GM18870 (cell line): Measurements from ENCODE around the gene SLC41A3.

Experiments
- ATAC-seq: cut with Tn5 transposase; IDR thresholded peaks from one replicate; pipeline ENCODE4 v1.9.1; 2021; ENCODE audit warnings: moderate library complexity; ENCODE audit not compliant: unreplicated experiment

Gene SLC41A3

GRCh38 chr3:126083913-126084767 lies at the start of gene SLC41A3:
TSS of gene SLC41A3 (minus strand) at chr3:126084124. CDS start at chr3:126068219, 15,905 bp downstream.
- peak; percentile 67 for ATAC-seq

- no peak for ATAC-seq
Observed at GRCh38 chr3:126133606-126134005, 49.7 kb upstream of the SLC41A3 start.

GRCh38 chr3:126132751-126133511 lies 49.0 kb upstream of the SLC41A3 start:
- ATAC-seq: no peak

GRCh38 chr3:126131881-126132750 lies 48.2 kb upstream of the SLC41A3 start:
- ATAC-seq: no peak

GRCh38 chr3:126130981-126131745 lies 47.2 kb upstream of the SLC41A3 start:
- no peak for ATAC-seq

GRCh38 chr3:126130081-126130855 lies 46.3 kb upstream of the SLC41A3 start:
- no peak for ATAC-seq

- ATAC-seq: no peak
Observed at GRCh38 chr3:126129398-126129891, 45.5 kb upstream of the SLC41A3 start.

- ATAC-seq: no peak
Observed at GRCh38 chr3:126128504-126129397, 44.8 kb upstream of the SLC41A3 start.

- ATAC-seq: no peak
Observed at GRCh38 chr3:126127904-126128303, 44.0 kb upstream of the SLC41A3 start.

- no peak for ATAC-seq
Observed at GRCh38 chr3:126127452-126127851, 43.5 kb upstream of the SLC41A3 start.

- ATAC-seq: no peak
Observed at GRCh38 chr3:126126811-126127431, 43.0 kb upstream of the SLC41A3 start.

- no peak for ATAC-seq
Observed at GRCh38 chr3:126126286-126126685, 42.4 kb upstream of the SLC41A3 start.

GRCh38 chr3:126125781-126126251 lies 41.9 kb upstream of the SLC41A3 start:
- no peak for ATAC-seq

- no peak for ATAC-seq
Observed at GRCh38 chr3:126125341-126125740, 41.4 kb upstream of the SLC41A3 start.

- no peak for ATAC-seq
Observed at GRCh38 chr3:126124896-126125295, 41.0 kb upstream of the SLC41A3 start.

- no peak for ATAC-seq
Observed at GRCh38 chr3:126124148-126124868, 40.4 kb upstream of the SLC41A3 start.

- no peak for ATAC-seq
Observed at GRCh38 chr3:126121632-126122031, 37.7 kb upstream of the SLC41A3 start.
